AG04449 (cell line): ENCODE measurements around the gene SPATA20.

ENCODE experiments used
- CTCF ChIA-PET: fragments of 350-600 bp; formaldehyde crosslinking; extraction: SDS; loops from one replicate; lab custom pipeline; 2021; ENCODE audit warnings: antibody characterized with exemption; lab: Yijun Ruan, JAX
- POLR2A ChIA-PET: fragments of 400-600, 350-600 bp; formaldehyde crosslinking; extraction: SDS; loops from one replicate; lab custom pipeline; 2020; ENCODE audit warnings: antibody characterized with exemption, inconsistent platforms; lab: Yijun Ruan, JAX
- DNase-seq: peaks from one replicate; pipeline ENCODE4 v3.0.0-alpha.2; 2010; ENCODE audit warnings: low read depth, low spot score
- H3K4me3 ChIP-seq: 2 replicates; pipeline ENCODE4 v1.5.1; 2011; ENCODE audit warnings: low read depth, mild to moderate bottlenecking, control low read depth, low read length
- TF ChIP-seq, protein P1 (sequence below): IDR thresholded peaks from one replicate; pipeline ENCODE4 v1.5.1; 2011; ENCODE audit warnings: mild to moderate bottlenecking, moderate library complexity, low read length, control low read depth, inconsistent platforms; ENCODE audit not compliant: insufficient read depth; ENCODE audit errors: missing control alignments

Gene SPATA20

GRCh38 chr17:50511058-50511457, 35.9 kb upstream of the SPATA20 start:
- CTCF ChIA-PET: interaction anchor here (1.0 to 3.1 kb wide), 2 partner anchors 10 kb away, joined by 3 to 16 read pairs; no protein-coding TSS in a partner anchor
- H3K4me3 ChIP-seq: no peak overlapping the region
- no peak for DNase-seq
- TF ChIP-seq, protein P1, sequence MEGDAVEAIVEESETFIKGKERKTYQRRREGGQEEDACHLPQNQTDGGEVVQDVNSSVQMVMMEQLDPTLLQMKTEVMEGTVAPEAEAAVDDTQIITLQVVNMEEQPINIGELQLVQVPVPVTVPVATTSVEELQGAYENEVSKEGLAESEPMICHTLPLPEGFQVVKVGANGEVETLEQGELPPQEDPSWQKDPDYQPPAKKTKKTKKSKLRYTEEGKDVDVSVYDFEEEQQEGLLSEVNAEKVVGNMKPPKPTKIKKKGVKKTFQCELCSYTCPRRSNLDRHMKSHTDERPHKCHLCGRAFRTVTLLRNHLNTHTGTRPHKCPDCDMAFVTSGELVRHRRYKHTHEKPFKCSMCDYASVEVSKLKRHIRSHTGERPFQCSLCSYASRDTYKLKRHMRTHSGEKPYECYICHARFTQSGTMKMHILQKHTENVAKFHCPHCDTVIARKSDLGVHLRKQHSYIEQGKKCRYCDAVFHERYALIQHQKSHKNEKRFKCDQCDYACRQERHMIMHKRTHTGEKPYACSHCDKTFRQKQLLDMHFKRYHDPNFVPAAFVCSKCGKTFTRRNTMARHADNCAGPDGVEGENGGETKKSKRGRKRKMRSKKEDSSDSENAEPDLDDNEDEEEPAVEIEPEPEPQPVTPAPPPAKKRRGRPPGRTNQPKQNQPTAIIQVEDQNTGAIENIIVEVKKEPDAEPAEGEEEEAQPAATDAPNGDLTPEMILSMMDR: no peak
- POLR2A ChIA-PET: interaction anchor here (1.0 kb wide), 1 partner anchor 114 kb away, joined by 3 read pairs; the partner anchor contains the start of gene LRRC59

- ChIA-PET POLR2A (no interaction called here), CTCF (interaction anchor here (3.1 kb wide), 1 partner anchor 12 kb away, joined by 16 read pairs; no protein-coding TSS in a partner anchor)
- DNase-seq: no peak
- no peak overlapping the region for H3K4me3 ChIP-seq
- TF ChIP-seq, protein P1: no peak
Observed at GRCh38 chr17:50513495-50513894, 33.5 kb upstream of the SPATA20 start.

DNA sequence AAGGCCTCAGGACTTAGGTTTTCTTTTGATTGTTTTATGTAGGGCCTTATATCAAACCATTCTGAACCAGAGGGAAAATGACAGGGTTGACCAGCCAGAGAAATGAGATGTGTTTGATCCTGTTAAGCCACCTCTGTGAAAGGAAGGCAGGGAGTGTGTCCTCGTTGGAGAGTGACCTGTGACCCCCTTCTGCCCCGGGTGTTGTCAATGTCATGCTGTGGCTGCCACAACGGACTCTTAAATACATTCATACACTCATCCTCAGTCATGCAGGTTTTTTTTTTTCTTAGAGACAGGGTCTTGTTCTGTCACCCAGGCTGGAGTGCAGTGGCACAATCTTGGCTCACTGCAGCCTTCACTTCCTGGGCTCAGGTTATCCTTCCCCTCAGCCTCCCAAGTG, 32.6 kb upstream of the SPATA20 start:
- H3K4me3 ChIP-seq: no peak overlapping the region
- TF ChIP-seq, protein P1: no peak
- CTCF ChIA-PET: interaction anchor here (1.4 to 3.1 kb wide), 2 partner anchors 11 to 18 kb away, joined by 4 to 25 read pairs; partner anchors contain the start of gene EPN3
- POLR2A ChIA-PET: no interaction called here
- no peak for DNase-seq

- ChIA-PET POLR2A (no interaction called here), CTCF (interaction anchor here (1.0 to 3.1 kb wide), 6 partner anchors 11 to 36 kb away, joined by 3 to 25 read pairs (median 6); partner anchors contain the start of gene EPN3)
- TF ChIP-seq, protein P1: no peak
- no peak for DNase-seq
- H3K4me3 ChIP-seq: no peak overlapping the region
Observed at GRCh38 chr17:50514936-50515702, 31.9 kb upstream of the SPATA20 start.

- no peak overlapping the region for H3K4me3 ChIP-seq
- ChIA-PET POLR2A (no interaction called here), CTCF (interaction anchor here (1.0 to 3.1 kb wide), 3 partner anchors 14 to 22 kb away, joined by 3 to 25 read pairs (median 3); no protein-coding TSS in a partner anchor)
- DNase-seq: no peak
- TF ChIP-seq, protein P1: no peak
Observed at GRCh38 chr17:50517011-50517410, 30.0 kb upstream of the SPATA20 start.

GRCh38 chr17:50517504-50518383, 29.2 kb upstream of the SPATA20 start:
- POLR2A ChIA-PET: no interaction called here
- DNase-seq: no peak
- CTCF ChIA-PET: interaction anchor here (3.1 kb wide), 1 partner anchor 15 kb away, joined by 25 read pairs; no protein-coding TSS in a partner anchor
- TF ChIP-seq, protein P1: no peak
- no peak overlapping the region for H3K4me3 ChIP-seq
